HepG2 (cell line): ENCODE data around the gene TCF25. TPM values are rescaled to one million over a fixed set of nuclear protein-coding genes. Genes with fewer than 3 reads are reported as not detected.
"Not testable (repeated sequence)": the region's sequence is repeated elsewhere in the genome, so short reads cannot be mapped to it uniquely, and the experiment has no call there.

ENCODE experiments used
- ATAC-seq: fragments of 200-7000 bp; cut with Tn5 transposase; 3 replicates; pipeline ENCODE4 v1.9.1; 2020; ENCODE audit warnings: mild to moderate bottlenecking, moderate library complexity
- BruUV-seq: library from RNA; stranded (reverse); fragments of 400-500 nt; replicated peaks from 2 replicates; lab custom pipeline; 2021; lab: Mats Ljungman, UMichigan
- CTCF ChIA-PET: fragments of 300-600 bp; formaldehyde crosslinking; extraction: SDS; loops from one replicate; lab custom pipeline; 2021; ENCODE audit warnings: low total read pairs, inconsistent platforms, low intra/inter-chr PET ratio; lab: Yijun Ruan, JAX
- POLR2A ChIA-PET: fragments of 350-600 bp; sonication (Branson Sonifier 250); formaldehyde crosslinking; loops from one replicate; lab custom pipeline; 2020; ENCODE audit warnings: antibody characterized with exemption, inconsistent platforms; lab: Yijun Ruan, JAX
- DNase-seq: peaks from one replicate; pipeline ENCODE4 v3.0.0-alpha.2; 2015; ENCODE audit warnings: low spot score
- FAIRE-seq: peaks from 3 replicates; lab custom pipeline; 2011; peaks lifted over from hg19 to GRCh38; lab: Jason Lieb, UNC
- H2AFZ ChIP-seq: one replicate; pipeline ENCODE4 v1.6.1; 2011; ENCODE audit warnings: low read length, inconsistent platforms
- H3K27ac ChIP-seq: fragments of 300-600 bp; 3 replicates; pipeline ENCODE4 v1.8.0; 2011; ENCODE audit warnings: mixed run types, mild to moderate bottlenecking, mixed read lengths, low read length, inconsistent platforms; ENCODE audit not compliant: insufficient read depth; ENCODE audit errors: extremely low read length
- H3K27me3 ChIP-seq, 2 experiments: fragments of 200-600 bp in 1 of 2; 2 replicates in 1 of 2; 3 replicates in 1 of 2; pipeline versions ENCODE4 v1.6.0 to v1.8.0; 2011; ENCODE audit warnings: low read length in 2 of 2, mild to moderate bottlenecking in 2 of 2, moderate library complexity in 2 of 2, inconsistent platforms in 1 of 2; ENCODE audit not compliant: insufficient read depth in 2 of 2, control insufficient read depth in 1 of 2
- H3K36me3 ChIP-seq, 2 experiments: fragments of 200-600 bp in 1 of 2; replicated peaks in 1 of 2; 2 replicates in 1 of 2; 3 replicates in 1 of 2; pipeline versions ENCODE4 v1.5.1 to v1.8.0; 2011; ENCODE audit warnings: low read length in 2 of 2, inconsistent platforms in 1 of 2; ENCODE audit not compliant: insufficient read depth in 2 of 2, control insufficient read depth in 1 of 2
- H3K4me1 ChIP-seq: 2 replicates; pipeline ENCODE4 v1.5.1; 2012; ENCODE audit warnings: low read length, inconsistent platforms; ENCODE audit not compliant: insufficient read depth
- H3K4me2 ChIP-seq: 2 replicates; pipeline ENCODE4 v1.6.0; 2011; ENCODE audit warnings: low read depth, low read length, inconsistent platforms
- H3K4me3 ChIP-seq, 3 experiments: fragments of 200-600 bp in 1 of 3; sonication (generic), shearing (Covaris generic) in 1 of 3; replicated peaks in 1 of 3; 2 replicates each; pipeline ENCODE4 v1.5.1; 2011 to 2016; ENCODE audit warnings: low read length in 3 of 3, inconsistent platforms in 2 of 3, low read depth in 2 of 3, mild to moderate bottlenecking in 2 of 3, control low read depth in 1 of 3, mixed read lengths in 1 of 3; ENCODE audit not compliant: insufficient read depth in 1 of 3
- H3K79me2 ChIP-seq: one replicate; pipeline ENCODE4 v1.6.1; 2011; ENCODE audit warnings: low read length, inconsistent platforms; ENCODE audit not compliant: insufficient read depth
- H3K9ac ChIP-seq: 2 replicates; pipeline ENCODE4 v1.6.0; 2011; ENCODE audit warnings: mild to moderate bottlenecking, low read depth, low read length, inconsistent platforms; ENCODE audit not compliant: insufficient read depth
- H3K9me3 ChIP-seq: 2 replicates; pipeline ENCODE4 v1.5.1; 2012; ENCODE audit warnings: mild to moderate bottlenecking, low read length
- H4K20me1 ChIP-seq: 2 replicates; pipeline ENCODE4 v1.6.0; 2011; ENCODE audit warnings: inconsistent platforms, mild to moderate bottlenecking, low read length, moderate library complexity; ENCODE audit not compliant: insufficient read depth
- AGO2 ChIP-seq: fragments of 200-400 bp; formaldehyde crosslinking; optimal IDR thresholded peaks from 2 replicates; pipeline ENCODE3; 2017; ENCODE audit warnings: mild to moderate bottlenecking, low read depth, low read length, moderate library complexity
- DNMT1 ChIP-seq: sonication (generic); formaldehyde crosslinking; IDR thresholded peaks from 2 replicates; pipeline ENCODE4 v1.5.1; 2020; ENCODE audit warnings: mild to moderate bottlenecking, missing genetic modification reagents
- POLR2G ChIP-seq: fragments of 200-400 bp; formaldehyde crosslinking; IDR thresholded peaks from 2 replicates; pipeline ENCODE4 v1.6.1; 2018; ENCODE audit warnings: mild to moderate bottlenecking, low read depth, low read length, moderate library complexity
- RBFOX2 ChIP-seq: fragments of 200-400 bp; formaldehyde crosslinking; IDR thresholded peaks from 2 replicates; pipeline ENCODE4 v1.6.1; 2017; ENCODE audit warnings: low read depth, mild to moderate bottlenecking, low read length
- TCF7L2 ChIP-seq: IDR thresholded peaks from 2 replicates; pipeline ENCODE4 v1.6.1; 2011; ENCODE audit warnings: mild to moderate bottlenecking, low read depth, low read length, moderate library complexity
- WGBS: methylation state at CpG from one replicate; pipeline ENCODE4 v1.1.6; 2017; ENCODE audit warnings: low lambda C conversion rate; 5-methylcytosine and 5-hydroxymethylcytosine counted together
- in situ Hi-C: cut with HindIII; loops from 2 replicates; pipeline ENCODE4 v1.10.0; 2017; ENCODE audit warnings: low pct_unique_long_range_greater_than_20kb; ENCODE audit not compliant: extremely low pct_ligation_motif_present
- intact Hi-C: fragments of 100-400 bp; cut with micrococcal nuclease; formaldehyde crosslinking; loops from one replicate; pipeline ENCODE4 v1.10.0; 2022; ENCODE audit not compliant: unreplicated experiment
- polyA plus RNA-seq, 8 experiments: library from polyadenylated mRNA; depleted of rRNA in 3 of 8; stranded (reverse) in 7 of 8; unstranded in 1 of 8; fragments of >200 nt; fragmentation: Illumina TruSeq in 4 of 8; extraction: Trizol in 4 of 8; gene quantifications; 2 replicates each; pipeline versions ENCODE4 v1.2.1 to v1.2.3, GENCODE V29; 2011 to 2016; ENCODE audit warnings: low read depth in 4 of 8, missing spikeins in 1 of 8, mixed read lengths in 1 of 8; ENCODE audit not compliant: insufficient read depth in 1 of 8
- total RNA-seq, 5 experiments: library from RNA; depleted of rRNA; stranded (reverse); fragments of >200 nt; fragmentation: Illumina TruSeq; extraction: Trizol; gene quantifications; 2 replicates each; pipeline ENCODE4 v1.2.3, GENCODE V29; 2016; ENCODE audit warnings: low read depth in 1 of 5
- TF ChIP-seq, protein P1 (sequence below): sonication (generic); formaldehyde crosslinking; IDR thresholded peaks from 2 replicates; pipeline ENCODE4 v1.4.0; 2020; ENCODE audit warnings: missing genetic modification reagents
- TF ChIP-seq, protein P2 (sequence below): sonication (generic); formaldehyde crosslinking; IDR thresholded peaks from 2 replicates; pipeline ENCODE4 v1.4.0; 2020; ENCODE audit warnings: missing genetic modification reagents, borderline replicate concordance

TCF25 gene
- total and polyA plus RNA-seq, 2 of the 13 experiments (the other 11 are each of a cell fraction or from before 2014, with no cell fraction given) = 138 to 206 TPM

DNA sequence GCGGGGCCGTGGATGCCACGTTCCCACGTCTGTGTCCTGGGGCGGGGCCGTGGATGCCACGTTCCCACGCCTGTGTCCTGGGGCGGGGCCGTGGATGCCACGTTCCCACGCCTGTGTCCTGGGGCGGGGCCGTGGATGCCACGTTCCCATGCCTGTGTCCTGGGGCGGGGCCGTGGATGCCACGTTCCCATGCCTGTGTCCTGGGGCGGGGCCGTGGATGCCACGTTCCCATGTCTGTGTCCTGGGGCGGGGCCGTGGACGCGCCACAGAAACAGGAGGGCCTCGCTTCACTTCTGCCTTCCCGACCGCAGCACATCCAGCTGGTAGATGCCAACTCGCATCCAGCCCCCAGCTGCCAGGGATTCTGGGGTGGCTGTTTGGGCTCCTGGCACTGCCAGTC, 60.6 kb downstream of the TCF25 start:
- POLR2A ChIA-PET = interaction anchor here (4.4 to 9.0 kb wide), 2 partner anchors 11 to 12 kb away, joined by 26 to 86 read pairs; partner anchors contain the start of gene TUBB3
- H3K79me2 ChIP-seq, H3K9ac ChIP-seq, BruUV-seq, H3K4me2 ChIP-seq, H3K27ac ChIP-seq, H2AFZ ChIP-seq, H3K4me3 ChIP-seq, ATAC-seq, H3K9me3 ChIP-seq, DNase-seq, FAIRE-seq, intact Hi-C loops, in situ Hi-C loops, CTCF ChIA-PET, H3K27me3 ChIP-seq: not testable (repeated sequence)
- TF ChIP-seq RBFOX2 (peak; percentile 45; the same call in 1 of the 2 replicates), AGO2 (peak; percentile 9)
- WGBS = over 99% methylated on average over 13 of the region's 29 CpGs
- Histone ChIP-seq H3K36me3 (peaks cover 22 to 29% of the 10 kb centered on the region in 2 experiments; a peak in 4 of 5 replicates), H4K20me1 (peaks cover 11% of the 10 kb centered on the region; the same call in 1 of the 2 replicates), H3K4me1 (peaks cover 17% of the 10 kb centered on the region)

DNA sequence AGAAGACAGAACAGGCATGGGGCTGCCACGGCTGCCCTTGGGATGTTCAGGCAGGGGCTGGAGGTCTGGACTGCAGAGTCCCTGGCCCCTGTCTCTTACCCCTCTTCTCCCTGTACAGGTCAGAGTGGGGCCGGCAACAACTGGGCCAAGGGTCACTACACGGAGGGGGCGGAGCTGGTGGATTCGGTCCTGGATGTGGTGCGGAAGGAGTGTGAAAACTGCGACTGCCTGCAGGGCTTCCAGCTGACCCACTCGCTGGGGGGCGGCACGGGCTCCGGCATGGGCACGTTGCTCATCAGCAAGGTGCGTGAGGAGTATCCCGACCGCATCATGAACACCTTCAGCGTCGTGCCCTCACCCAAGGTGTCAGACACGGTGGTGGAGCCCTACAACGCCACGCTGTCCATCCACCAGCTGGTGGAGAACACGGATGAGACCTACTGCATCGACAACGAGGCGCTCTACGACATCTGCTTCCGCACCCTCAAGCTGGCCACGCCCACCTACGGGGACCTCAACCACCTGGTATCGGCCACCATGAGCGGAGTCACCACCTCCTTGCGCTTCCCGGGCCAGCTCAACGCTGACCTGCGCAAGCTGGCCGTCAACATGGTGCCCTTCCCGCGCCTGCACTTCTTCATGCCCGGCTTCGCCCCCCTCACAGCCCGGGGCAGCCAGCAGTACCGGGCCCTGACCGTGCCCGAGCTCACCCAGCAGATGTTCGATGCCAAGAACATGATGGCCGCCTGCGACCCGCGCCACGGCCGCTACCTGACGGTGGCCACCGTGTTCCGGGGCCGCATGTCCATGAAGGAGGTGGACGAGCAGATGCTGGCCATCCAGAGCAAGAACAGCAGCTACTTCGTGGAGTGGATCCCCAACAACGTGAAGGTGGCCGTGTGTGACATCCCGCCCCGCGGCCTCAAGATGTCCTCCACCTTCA, 61.5 kb downstream of the TCF25 start:
- CTCF ChIA-PET = no interaction called here
- H3K9ac ChIP-seq = no peak overlapping the region
- BruUV-seq = no TSS peak
- peaks cover 0 to 14% of the 10 kb centered on the region in 2 experiments; a peak in 2 of 5 replicates for H3K27me3 ChIP-seq
- FAIRE-seq (no peak), DNase-seq (no peak), ATAC-seq (no peak)
- no peaks in the 10 kb centered on the region for H3K9me3 ChIP-seq
- intact Hi-C loops (no loop called here), in situ Hi-C loops (no loop called here)
- no peak overlapping the region for H3K27ac ChIP-seq
- 96% methylated on average over 61 of the region's 61 CpGs for WGBS
- peaks cover 25% of the 10 kb centered on the region for H3K4me1 ChIP-seq
- no peak overlapping the region for H2AFZ ChIP-seq
- POLR2A ChIA-PET = interaction anchor here (1.3 to 9.0 kb wide), 2 partner anchors 12 to 16 kb away, joined by 3 to 86 read pairs; partner anchors contain the start of genes MC1R and TUBB3
- peaks cover 7% of the 10 kb centered on the region; the same call in 1 of the 2 replicates for H4K20me1 ChIP-seq
- no peaks in the 10 kb centered on the region for H3K79me2 ChIP-seq
- no peak overlapping the region for H3K4me3 ChIP-seq
- H3K4me2 ChIP-seq = no peak overlapping the region
- H3K36me3 ChIP-seq = peaks cover 20 to 29% of the 10 kb centered on the region in 2 experiments; a peak in 4 of 5 replicates
- TF ChIP-seq, protein P1, sequence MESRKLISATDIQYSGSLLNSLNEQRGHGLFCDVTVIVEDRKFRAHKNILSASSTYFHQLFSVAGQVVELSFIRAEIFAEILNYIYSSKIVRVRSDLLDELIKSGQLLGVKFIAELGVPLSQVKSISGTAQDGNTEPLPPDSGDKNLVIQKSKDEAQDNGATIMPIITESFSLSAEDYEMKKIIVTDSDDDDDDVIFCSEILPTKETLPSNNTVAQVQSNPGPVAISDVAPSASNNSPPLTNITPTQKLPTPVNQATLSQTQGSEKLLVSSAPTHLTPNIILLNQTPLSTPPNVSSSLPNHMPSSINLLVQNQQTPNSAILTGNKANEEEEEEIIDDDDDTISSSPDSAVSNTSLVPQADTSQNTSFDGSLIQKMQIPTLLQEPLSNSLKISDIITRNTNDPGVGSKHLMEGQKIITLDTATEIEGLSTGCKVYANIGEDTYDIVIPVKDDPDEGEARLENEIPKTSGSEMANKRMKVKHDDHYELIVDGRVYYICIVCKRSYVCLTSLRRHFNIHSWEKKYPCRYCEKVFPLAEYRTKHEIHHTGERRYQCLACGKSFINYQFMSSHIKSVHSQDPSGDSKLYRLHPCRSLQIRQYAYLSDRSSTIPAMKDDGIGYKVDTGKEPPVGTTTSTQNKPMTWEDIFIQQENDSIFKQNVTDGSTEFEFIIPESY (CRISPR knock-in tag) = peak; percentile 77
- TF ChIP-seq, protein P2, sequence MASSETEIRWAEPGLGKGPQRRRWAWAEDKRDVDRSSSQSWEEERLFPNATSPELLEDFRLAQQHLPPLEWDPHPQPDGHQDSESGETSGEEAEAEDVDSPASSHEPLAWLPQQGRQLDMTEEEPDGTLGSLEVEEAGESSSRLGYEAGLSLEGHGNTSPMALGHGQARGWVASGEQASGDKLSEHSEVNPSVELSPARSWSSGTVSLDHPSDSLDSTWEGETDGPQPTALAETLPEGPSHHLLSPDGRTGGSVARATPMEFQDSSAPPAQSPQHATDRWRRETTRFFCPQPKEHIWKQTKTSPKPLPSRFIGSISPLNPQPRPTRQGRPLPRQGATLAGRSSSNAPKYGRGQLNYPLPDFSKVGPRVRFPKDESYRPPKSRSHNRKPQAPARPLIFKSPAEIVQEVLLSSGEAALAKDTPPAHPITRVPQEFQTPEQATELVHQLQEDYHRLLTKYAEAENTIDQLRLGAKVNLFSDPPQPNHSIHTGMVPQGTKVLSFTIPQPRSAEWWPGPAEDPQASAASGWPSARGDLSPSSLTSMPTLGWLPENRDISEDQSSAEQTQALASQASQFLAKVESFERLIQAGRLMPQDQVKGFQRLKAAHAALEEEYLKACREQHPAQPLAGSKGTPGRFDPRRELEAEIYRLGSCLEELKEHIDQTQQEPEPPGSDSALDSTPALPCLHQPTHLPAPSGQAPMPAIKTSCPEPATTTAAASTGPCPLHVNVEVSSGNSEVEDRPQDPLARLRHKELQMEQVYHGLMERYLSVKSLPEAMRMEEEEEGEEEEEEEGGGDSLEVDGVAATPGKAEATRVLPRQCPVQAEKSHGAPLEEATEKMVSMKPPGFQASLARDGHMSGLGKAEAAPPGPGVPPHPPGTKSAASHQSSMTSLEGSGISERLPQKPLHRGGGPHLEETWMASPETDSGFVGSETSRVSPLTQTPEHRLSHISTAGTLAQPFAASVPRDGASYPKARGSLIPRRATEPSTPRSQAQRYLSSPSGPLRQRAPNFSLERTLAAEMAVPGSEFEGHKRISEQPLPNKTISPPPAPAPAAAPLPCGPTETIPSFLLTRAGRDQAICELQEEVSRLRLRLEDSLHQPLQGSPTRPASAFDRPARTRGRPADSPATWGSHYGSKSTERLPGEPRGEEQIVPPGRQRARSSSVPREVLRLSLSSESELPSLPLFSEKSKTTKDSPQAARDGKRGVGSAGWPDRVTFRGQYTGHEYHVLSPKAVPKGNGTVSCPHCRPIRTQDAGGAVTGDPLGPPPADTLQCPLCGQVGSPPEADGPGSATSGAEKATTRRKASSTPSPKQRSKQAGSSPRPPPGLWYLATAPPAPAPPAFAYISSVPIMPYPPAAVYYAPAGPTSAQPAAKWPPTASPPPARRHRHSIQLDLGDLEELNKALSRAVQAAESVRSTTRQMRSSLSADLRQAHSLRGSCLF (CRISPR knock-in tag) = no peak
- TF ChIP-seq AGO2 = peak; percentile 77
- no peak for TF ChIP-seq TCF7L2
- peak; percentile 46; the same call in 1 of the 2 replicates for TF ChIP-seq DNMT1
- TF ChIP-seq POLR2G = peak; percentile 23; the same call in 1 of the 2 replicates
- peak; percentile 61 for TF ChIP-seq RBFOX2
